DMS114 treated with DMSO at 0.1 percent for 48 hours (cell line): Measurements from ENCODE around the gene CST7.
"Not testable (repeated sequence)": the region's sequence is repeated elsewhere in the genome, so short reads cannot be mapped to it uniquely, and the experiment has no call there.

Experiments used
- DNase-seq: peaks from one replicate; lab custom pipeline; 2025; ENCODE audit not compliant: unreplicated experiment; lab: John Stamatoyannopoulos, UW

CST7 gene

DNA sequence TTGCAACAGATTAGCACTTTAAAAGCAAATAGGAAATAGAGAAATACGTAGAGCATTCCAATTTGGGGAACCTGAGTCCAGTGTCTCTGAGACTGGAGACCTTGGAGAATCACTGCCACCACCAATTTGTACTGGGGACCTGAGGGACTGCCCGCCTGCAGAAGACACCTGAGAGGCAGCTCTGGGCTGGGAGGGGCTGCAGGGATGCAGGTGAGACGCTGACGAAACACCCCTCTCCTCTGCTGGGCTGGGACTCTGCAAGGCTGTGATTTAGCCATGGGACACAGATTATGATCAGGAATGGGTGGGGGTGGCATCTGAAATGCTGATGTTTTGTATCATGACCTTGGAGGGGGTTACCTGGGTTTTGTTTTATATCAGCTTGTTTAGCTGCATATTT lies 50.5 kb downstream of the CST7 start:
- DNase-seq: no peak

DNA sequence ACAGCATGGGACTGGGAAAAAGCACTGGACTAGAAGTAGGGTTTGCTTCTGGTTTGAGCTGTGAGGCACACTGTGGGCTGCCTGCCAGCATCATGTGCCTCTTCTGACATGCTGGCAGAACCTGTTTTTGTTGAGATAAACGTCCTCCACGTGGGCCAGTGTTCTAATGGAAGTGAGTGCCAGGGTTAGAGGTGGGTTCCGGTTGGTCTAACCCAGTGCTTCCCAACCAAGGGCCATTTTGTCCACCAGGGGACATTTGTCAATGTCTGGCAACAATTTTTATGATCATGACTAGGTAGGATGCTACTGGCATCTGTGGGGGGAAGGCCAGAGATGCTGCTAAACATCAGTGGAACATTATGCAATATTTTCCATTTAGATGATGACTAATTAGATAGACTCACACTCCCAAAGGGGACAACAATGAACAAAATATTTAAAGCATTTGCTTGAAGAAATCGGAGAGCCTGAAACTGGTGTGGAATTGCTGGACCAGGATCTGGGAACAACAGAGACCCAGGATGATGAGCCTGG lies 51.3 kb downstream of the CST7 start:
- DNase-seq: no peak

DNA sequence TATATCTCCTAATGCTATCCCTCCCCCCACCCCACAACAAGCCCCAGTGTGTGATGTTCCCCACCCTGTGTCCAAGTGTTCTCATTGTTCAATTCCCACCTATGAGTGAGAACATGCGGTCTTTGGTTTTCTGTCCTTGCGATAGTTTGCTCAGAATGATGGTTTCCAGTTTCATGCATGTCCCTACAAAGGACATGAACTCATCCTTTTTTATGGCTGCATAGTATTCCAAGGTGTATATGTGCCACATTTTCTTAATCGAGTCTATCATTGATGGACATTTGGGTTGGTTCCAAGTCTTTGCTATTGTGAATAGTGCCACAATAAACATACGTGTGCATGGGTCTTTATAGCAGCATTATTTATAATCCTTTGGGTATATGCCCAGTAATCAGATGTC lies 52.3 kb downstream of the CST7 start:
- not testable (repeated sequence) for DNase-seq

DNA sequence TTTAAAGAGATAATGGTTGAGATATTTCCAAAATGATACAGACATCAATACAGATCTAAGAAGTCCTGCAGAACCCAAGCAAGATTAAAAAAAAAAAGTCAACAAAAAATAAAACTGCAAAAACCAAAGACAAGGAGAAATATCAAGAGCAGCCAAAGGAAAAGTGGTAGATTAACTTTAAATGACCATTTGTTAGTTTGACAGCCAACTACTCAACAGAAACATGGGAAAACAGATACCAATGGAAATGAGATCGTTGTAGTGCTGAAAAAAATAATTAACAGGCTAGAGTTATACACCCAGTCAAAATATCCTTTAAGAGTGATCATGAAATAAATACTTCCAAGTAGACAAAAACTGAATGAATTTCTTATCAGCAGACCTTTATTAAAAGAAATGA lies 53.9 kb downstream of the CST7 start:
- no peak for DNase-seq

DNA sequence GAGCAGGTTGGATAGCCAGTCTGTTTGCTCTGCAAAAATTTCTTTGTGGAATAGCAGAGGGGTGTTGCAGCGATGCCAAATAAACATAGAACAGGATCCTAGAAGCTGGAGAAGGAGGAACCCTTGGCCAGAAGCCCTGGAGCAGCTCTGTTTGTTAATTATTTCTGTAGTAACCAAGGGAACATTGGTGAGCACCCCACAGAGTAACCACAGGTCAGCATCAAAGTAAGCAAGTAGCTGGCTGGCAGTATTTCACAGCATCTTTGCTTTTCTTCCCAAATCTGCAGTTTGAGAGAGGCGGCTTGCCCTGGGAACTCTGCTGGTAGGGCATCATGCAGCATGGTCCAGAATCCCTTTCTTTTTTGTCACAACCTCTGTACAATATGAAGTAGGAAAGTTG lies 56.2 kb downstream of the CST7 start:
- DNase-seq: no peak

DNA sequence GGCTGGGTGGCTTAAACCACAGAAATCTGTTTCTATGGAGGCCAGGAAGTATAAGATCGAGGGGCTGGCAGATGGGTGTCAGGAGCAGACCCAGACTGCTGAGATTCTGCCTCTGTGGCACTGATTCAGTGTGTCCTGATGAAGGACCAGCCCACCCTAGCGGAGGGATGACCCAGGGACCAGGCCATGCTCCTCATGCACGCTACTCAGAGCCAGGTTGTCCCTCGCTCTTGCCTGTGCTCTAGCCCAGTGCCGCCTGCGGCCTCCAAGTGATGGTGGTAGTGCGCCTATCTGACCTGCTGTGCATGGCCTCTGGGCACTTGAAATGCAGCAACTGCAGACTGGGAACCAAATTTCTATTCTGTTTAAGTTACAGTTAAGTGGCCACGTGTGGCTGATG lies 56.6 kb downstream of the CST7 start:
- DNase-seq: no peak

DNA sequence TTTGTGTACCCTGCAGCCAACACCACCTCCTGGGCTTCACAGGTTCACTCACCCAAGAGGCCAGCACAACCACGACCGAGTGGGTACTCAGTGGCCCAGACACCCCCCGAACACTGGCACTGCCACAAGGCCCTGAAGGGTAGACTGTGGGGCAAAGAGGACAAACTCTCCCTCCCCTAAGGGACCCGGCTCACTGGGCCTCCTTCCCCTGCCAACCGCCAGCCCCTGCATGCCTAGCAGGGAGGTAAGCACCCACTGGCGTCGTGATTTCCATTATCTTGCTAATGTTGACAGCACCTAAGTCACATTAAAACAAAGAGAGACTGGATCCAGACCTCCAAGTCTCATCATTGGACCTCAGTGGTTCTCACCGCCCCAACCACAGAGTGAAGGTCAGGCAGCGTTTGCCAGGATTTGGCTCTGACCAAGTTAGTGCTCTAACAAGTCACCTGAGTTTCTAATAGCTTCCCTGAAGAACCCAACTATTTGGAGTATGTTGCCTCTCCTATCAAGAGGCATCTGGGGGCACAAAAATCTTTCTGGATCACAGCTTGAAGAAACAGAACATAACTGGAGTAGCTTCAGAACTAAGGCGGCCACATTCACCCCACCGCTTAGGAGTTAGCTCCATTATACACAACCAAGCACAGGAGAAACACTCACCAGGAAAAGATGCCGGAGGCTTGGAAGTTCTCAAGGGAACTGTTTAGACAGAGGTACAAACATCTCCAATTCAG lies 57.5 kb downstream of the CST7 start:
- no peak for DNase-seq

DNA sequence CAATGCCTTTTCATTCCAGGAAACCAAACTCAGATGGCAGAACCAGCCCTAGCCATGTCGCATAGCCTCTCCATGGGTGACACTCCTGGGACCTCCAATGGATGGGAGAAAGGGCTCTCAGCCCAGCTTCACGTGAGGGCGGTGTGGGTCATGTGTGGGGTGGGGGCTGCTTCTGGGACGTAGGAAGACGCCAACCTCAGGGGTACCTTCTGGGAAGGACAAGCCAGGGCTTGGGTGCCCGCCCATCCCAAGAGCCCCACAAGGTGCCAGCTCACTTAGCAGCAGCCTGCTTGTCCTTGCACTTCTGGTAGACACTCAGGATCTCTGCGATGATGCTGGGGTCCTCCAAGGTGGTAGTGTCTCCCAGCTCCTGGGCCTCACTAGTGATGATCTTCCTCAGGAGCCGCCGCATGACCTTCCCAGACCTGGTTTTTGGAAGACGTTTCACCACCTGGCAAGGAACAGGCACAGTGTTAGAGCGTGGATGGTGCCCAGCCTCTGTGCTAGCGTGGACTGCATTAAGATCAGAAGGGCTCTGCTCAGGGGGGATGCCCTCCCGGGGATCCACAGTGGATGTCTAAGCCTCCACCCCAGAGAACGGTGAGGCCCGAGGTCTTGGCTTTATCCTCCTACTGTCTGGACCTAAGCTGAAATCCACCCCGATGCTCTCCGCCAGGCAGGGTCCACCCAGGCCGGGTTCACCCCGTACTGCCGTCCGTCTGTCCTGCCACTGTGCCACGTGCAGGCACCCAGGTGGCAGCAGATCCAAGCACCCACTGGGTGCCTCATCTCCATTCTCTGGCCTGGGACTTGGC lies 58.6 kb downstream of the CST7 start:
- no peak for DNase-seq

DNA sequence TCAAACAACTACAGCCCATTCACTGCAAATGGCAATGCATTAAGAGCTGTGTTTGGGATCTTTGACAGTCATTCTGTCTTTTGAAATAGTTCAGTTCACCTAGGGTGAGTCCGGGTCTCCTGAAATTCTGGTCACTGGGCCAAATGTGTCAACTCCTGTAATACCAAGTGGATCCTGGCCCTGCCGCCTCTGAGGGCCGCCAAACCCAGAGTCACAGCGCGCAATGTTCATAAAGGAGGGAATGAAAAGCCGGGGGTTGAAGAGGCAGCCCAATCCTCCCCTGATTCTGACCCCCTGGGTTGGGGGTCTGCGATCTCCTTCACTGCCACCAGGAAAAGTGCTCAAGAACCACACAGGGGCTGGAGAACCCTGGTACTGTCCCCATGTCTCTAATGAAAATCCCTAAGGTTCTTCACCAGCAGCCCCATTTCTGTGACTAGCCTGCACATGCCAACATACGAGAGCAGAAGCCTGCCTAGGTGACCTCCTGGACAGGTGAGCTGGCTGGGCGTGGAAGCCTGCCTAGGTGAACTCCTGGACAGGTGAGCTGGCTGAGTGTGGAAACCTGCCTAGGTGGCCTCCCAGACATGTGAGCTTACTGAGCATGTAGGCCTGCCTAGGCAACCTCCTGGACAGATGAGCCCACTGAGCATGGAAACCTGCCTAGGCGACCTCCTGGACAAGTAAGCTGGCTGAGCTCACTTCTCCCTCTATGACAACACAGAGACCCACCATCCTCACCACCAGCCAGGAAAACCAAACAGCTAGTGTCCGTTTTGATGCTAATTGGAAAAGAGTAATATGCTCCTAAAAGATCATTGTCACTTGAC lies 59.5 kb downstream of the CST7 start:
- no peak for DNase-seq
